ENCODE data around the gene RBMS3.

The RBMS3 gene

DNA sequence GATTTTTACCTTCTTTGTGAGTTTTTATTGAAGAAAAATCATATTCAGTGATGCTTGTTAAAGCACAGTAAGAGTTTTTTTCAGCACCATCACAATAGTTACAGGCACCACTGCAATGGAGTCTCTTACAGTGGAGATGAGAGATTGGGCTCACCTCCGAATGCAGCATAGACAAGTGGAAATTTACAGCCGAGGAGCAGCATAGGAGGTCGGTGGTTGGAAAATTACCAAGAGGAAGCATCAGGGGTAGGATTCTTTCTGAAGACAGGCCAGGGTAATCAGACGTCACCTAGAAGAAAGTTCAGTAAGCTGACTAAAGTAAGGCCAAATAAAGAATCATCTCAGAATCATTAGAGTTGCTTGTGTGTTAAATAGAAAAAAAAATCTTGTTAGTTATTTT, 491.6 kb downstream of the RBMS3 start:
- no peak overlapping the region for H3K4me3 ChIP-seq (ENCODE audit: low read depth, low read length)
- TF ChIP-seq CTCF (IDR thresholded peaks at IDR 0.05; ENCODE audit: borderline replicate concordance, insufficient read depth, low read depth, low read length) = no peak

GRCh38 chr3:29773481-29773880, 492.6 kb downstream of the RBMS3 start:
- TF ChIP-seq CTCF (IDR thresholded peaks at IDR 0.05; ENCODE audit: borderline replicate concordance, insufficient read depth, low read depth, low read length) = no peak

DNA sequence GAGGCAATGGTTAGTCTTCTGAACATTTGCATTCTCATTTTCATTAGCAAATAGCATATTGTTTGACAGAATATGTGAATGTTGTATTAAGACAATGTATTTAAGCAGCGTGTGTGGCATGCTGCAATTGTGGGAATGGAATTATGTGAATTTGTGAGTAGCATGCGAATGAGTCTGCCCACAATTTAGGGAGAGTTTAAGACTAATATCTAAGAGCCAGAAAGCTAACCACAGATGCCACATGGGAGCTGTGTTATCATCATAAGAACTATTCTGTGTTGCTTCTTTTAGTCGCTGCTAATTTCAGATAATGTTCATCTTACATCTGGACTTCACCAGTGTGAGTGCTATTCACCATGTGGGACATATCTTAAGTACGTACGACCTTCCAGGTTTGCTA, 494.5 kb downstream of the RBMS3 start:
- no peak overlapping the region for H3K4me3 ChIP-seq (ENCODE audit: low read depth, low read length)
- no peak for TF ChIP-seq CTCF (IDR thresholded peaks at IDR 0.05; ENCODE audit: borderline replicate concordance, insufficient read depth, low read depth, low read length)

More at GRCh38 chr3:29773481-29773880, 492.6 kb downstream of the RBMS3 start:
- H3K4me3 ChIP-seq (ENCODE audit: low read depth, low read length) = no peak overlapping the region

- no peak for TF ChIP-seq CTCF (IDR thresholded peaks at IDR 0.05; ENCODE audit: borderline replicate concordance, insufficient read depth, low read depth, low read length)
- H3K4me3 ChIP-seq (ENCODE audit: low read depth, low read length) = no peak overlapping the region
These were observed 497.0 kb downstream of the RBMS3 start for GRCh38 chr3:29777869-29778268.

DNA sequence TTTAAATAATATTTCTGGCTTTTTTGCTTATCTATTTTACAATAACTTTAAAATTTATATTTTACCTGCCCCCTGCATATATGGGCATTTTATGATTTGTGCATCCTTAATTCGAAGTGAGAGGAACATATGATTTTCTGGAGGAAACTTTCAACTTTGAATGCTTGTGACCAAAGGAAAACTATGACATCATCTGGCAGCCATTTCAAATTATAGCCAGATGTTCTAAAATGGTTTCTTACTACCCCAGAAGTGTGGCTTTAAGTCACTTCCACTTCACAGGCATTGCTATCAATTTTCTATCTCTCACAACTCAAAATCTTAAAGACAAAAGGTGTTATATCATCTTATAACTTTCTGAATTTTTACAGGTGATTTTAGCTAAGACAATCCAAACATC, 508.8 kb downstream of the RBMS3 start:
- no peak overlapping the region for H3K4me3 ChIP-seq (ENCODE audit: low read depth, low read length)
- no peak for TF ChIP-seq CTCF (IDR thresholded peaks at IDR 0.05; ENCODE audit: borderline replicate concordance, insufficient read depth, low read depth, low read length)

DNA sequence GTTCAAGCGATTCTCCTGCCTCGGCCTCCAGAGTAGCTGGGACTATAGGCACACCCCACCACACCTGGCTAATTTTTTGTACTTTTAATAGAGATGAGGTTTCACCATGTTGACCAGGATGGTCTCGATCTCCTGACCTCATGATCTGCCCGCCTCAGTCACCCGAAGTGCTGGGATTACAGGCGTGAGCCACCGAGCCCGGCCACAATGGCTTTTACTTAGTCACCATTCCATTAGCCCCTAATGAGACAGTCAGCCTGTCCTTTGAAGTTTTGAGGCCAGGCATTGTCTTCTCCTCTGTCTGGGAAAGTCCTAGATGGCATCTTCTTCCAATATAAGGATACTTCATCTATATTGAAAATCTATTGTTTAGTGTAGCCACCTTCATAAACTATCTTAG, 515.9 kb downstream of the RBMS3 start:
- no peak overlapping the region for H3K4me3 ChIP-seq (ENCODE audit: low read depth, low read length)
- no peak for TF ChIP-seq CTCF (IDR thresholded peaks at IDR 0.05; ENCODE audit: borderline replicate concordance, insufficient read depth, low read depth, low read length)

GRCh38 chr3:29802057-29802456, 521.2 kb downstream of the RBMS3 start:
- H3K4me3 ChIP-seq (ENCODE audit: low read depth, low read length) = no peak overlapping the region
- TF ChIP-seq CTCF (IDR thresholded peaks at IDR 0.05; ENCODE audit: borderline replicate concordance, insufficient read depth, low read depth, low read length) = no peak

Measured in GM12875 (cell line).